ENCODE results near the gene RMP24.
"Not testable (repeated sequence)": the region's sequence is repeated elsewhere in the genome, so short reads cannot be mapped to it uniquely, and the experiment has no call there.

The RMP24 gene

DNA sequence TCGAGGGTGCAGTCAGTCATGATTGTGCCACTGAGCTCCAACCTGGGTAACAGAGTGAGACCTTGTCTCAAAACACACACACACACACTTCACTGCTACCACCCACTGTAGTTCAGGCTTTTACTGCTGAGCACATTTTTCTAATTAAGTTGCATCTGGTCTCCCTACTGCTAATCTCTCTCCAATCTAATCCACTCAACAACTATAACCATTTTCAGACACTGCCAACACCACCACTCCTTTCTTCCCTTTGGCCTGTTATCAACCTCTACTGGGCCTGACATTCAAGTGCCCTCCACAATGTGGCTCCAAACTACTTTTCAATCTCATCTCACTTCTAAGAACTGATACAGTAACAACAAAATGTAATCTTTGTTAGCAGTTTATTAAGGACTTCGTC, 44.8 kb downstream of the RMP24 start:
- Histone ChIP-seq H3K27ac (replicated peaks) (no peak overlapping the region), H3K27me3 (ENCODE audit: insufficient read depth, poor library complexity, severe bottlenecking) (no peaks in the 10 kb centered on the region), H3K4me3 (replicated peaks; ENCODE audit: insufficient read depth, low read length) (no peak overlapping the region)
- DNase-seq (ENCODE audit: low read depth in 1 of 2, low spot score in 1 of 2), result no peak
- TF ChIP-seq REST (IDR thresholded peaks at IDR 0.05; ENCODE audit: insufficient replicate concordance, low read depth) (no peak), POLR2AphosphoS5 (IDR thresholded peaks at IDR 0.05; ENCODE audit: low read depth) (no peak), SPI1 (IDR thresholded peaks at IDR 0.05; ENCODE audit: borderline replicate concordance, low read depth) (no peak), GABPA (IDR thresholded peaks at IDR 0.05; ENCODE audit: low read depth) (no peak)
- TF ChIP-seq, protein P1, sequence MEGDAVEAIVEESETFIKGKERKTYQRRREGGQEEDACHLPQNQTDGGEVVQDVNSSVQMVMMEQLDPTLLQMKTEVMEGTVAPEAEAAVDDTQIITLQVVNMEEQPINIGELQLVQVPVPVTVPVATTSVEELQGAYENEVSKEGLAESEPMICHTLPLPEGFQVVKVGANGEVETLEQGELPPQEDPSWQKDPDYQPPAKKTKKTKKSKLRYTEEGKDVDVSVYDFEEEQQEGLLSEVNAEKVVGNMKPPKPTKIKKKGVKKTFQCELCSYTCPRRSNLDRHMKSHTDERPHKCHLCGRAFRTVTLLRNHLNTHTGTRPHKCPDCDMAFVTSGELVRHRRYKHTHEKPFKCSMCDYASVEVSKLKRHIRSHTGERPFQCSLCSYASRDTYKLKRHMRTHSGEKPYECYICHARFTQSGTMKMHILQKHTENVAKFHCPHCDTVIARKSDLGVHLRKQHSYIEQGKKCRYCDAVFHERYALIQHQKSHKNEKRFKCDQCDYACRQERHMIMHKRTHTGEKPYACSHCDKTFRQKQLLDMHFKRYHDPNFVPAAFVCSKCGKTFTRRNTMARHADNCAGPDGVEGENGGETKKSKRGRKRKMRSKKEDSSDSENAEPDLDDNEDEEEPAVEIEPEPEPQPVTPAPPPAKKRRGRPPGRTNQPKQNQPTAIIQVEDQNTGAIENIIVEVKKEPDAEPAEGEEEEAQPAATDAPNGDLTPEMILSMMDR (IDR thresholded peaks at IDR 0.05; ENCODE audit: insufficient read depth, low read length), result no peak

- Histone ChIP-seq H3K27me3 (ENCODE audit: insufficient read depth, poor library complexity, severe bottlenecking) (no peaks in the 10 kb centered on the region), H3K27ac (replicated peaks) (no peak overlapping the region), H3K4me3 (replicated peaks; ENCODE audit: insufficient read depth, low read length) (no peak overlapping the region)
- DNase-seq (ENCODE audit: low read depth in 1 of 2, low spot score in 1 of 2), result no peak
- TF ChIP-seq, protein P1 (IDR thresholded peaks at IDR 0.05; ENCODE audit: insufficient read depth, low read length), result no peak
- TF ChIP-seq REST (IDR thresholded peaks at IDR 0.05; ENCODE audit: insufficient replicate concordance, low read depth) (no peak), SPI1 (IDR thresholded peaks at IDR 0.05; ENCODE audit: borderline replicate concordance, low read depth) (no peak), GABPA (IDR thresholded peaks at IDR 0.05; ENCODE audit: low read depth) (no peak), POLR2AphosphoS5 (IDR thresholded peaks at IDR 0.05; ENCODE audit: low read depth) (no peak)
These were observed 47.8 kb downstream of the RMP24 start for GRCh38 chr18:36020174-36020711.

DNA sequence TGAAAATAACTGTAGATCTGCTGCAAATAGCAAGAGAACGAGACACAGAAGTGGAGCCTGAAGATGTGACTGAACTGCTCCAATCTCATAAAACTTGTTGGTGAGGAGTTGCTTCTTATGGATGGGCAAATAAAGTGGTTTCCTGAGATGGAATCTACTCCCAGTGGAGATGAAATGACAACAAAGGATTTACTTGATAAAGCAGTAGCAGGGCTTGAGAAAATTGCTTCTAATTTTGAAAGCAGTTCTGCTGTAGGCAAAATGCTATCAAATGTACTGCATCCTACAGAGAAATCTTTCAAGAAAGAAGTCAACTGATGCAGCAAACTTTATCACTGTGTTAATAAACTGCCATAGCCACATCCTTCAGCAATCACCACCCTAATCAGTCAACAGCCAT, 50.9 kb downstream of the RMP24 start:
- Histone ChIP-seq H3K27me3 (ENCODE audit: insufficient read depth, poor library complexity, severe bottlenecking) (no peaks in the 10 kb centered on the region), H3K4me3 (replicated peaks; ENCODE audit: insufficient read depth, low read length) (no peak overlapping the region), H3K27ac (replicated peaks) (no peak overlapping the region)
- TF ChIP-seq REST (IDR thresholded peaks at IDR 0.05; ENCODE audit: insufficient replicate concordance, low read depth) (no peak), GABPA (IDR thresholded peaks at IDR 0.05; ENCODE audit: low read depth) (no peak), POLR2AphosphoS5 (IDR thresholded peaks at IDR 0.05; ENCODE audit: low read depth) (no peak), SPI1 (IDR thresholded peaks at IDR 0.05; ENCODE audit: borderline replicate concordance, low read depth) (no peak)
- TF ChIP-seq, protein P1 (IDR thresholded peaks at IDR 0.05; ENCODE audit: insufficient read depth, low read length), result no peak
- DNase-seq (ENCODE audit: low read depth in 1 of 2, low spot score in 1 of 2), result no peak

DNA sequence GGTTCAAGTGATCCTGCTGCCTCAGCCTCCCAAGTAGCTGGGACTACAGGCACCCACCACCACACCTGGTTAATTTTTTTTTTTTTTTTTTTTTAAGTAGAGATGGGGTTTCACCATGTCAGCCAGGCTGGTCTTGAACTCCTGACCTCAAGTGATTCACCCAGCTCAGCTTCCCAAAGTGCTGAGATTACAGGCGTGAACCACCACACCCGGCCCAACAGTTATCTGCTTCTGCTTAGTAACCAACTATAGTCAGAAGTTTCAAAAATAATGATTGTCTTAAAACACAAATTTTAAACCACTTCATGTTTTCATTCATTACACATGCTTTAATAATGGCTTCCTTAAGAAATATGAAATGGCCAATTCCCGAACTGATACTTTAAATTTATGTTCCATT, 51.8 kb downstream of the RMP24 start:
- not testable (repeated sequence) for H3K27ac ChIP-seq (replicated peaks); DNase-seq (ENCODE audit: low read depth in 1 of 2, low spot score in 1 of 2); H3K4me3 ChIP-seq (replicated peaks; ENCODE audit: insufficient read depth, low read length); H3K27me3 ChIP-seq (ENCODE audit: insufficient read depth, poor library complexity, severe bottlenecking)
